Dermis microvascular lymphatic vessel endothelial cell (primary cell): ENCODE data around the gene GPANK1. TPM values are rescaled to one million over a fixed set of nuclear protein-coding genes. Genes with fewer than 3 reads are reported as not detected.

Source experiments
- DNase-seq, 2 donors: peaks; one replicate each; pipeline versions ENCODE4 v3.0.0 to v3.0.0-alpha.2; 2010; ENCODE audit warnings: low read depth in 2 of 2
- total RNA-seq: library from RNA; depleted of rRNA; stranded (reverse); fragments of >200 nt; gene quantifications from 2 replicates; pipeline ENCODE4 v1.2.1, GENCODE V29; 2014

The GPANK1 gene
- total RNA-seq, 1 donor from 2014 or later: 9.0 TPM

GRCh38 chr6:31691564-31692108 lies 26.8 kb upstream of the GPANK1 start:
- no peak for DNase-seq

GRCh38 chr6:31691078-31691463 lies 26.3 kb upstream of the GPANK1 start:
- DNase-seq: no peak

DNA sequence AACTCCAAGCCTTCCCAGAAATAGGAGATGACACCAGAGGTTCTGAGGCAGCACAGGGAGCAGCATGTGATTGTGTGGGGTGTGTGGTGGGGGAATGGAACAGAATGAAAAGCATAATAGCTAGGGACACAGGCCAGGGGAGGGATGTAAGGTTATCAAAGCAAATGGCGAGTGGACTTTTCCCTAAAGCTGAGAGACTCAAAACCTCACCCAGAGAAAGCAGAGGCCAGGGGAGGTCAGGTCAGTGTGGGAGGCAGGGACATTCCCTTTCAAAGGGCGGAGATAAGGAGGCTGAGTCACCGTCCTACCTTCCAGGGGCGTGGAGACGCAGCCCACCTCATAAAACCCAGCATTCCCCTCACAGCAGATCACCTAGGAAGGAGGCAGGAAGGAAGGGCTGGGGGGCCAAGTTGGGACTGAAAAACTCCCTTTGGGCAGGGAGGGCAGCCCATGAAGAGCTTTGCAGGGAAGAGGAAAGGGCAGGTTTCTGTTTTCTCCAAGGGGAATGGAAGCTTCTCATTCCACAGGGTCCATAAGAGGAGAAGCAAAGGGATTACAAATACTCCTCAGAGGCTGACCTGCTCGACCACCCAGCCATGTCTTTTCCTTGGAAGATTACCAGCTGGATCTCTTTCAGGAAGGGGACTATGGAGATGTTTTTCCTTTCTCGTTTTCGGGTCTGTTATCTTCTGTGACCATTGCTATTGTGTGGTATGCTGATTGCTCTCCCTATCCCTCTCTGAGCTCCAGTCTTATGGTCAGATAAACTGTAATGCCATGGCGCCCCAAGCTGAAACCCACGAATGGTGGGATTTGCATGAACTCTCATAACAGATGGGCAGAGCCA lies 25.7 kb upstream of the GPANK1 start:
- DNase-seq: no peak

DNA sequence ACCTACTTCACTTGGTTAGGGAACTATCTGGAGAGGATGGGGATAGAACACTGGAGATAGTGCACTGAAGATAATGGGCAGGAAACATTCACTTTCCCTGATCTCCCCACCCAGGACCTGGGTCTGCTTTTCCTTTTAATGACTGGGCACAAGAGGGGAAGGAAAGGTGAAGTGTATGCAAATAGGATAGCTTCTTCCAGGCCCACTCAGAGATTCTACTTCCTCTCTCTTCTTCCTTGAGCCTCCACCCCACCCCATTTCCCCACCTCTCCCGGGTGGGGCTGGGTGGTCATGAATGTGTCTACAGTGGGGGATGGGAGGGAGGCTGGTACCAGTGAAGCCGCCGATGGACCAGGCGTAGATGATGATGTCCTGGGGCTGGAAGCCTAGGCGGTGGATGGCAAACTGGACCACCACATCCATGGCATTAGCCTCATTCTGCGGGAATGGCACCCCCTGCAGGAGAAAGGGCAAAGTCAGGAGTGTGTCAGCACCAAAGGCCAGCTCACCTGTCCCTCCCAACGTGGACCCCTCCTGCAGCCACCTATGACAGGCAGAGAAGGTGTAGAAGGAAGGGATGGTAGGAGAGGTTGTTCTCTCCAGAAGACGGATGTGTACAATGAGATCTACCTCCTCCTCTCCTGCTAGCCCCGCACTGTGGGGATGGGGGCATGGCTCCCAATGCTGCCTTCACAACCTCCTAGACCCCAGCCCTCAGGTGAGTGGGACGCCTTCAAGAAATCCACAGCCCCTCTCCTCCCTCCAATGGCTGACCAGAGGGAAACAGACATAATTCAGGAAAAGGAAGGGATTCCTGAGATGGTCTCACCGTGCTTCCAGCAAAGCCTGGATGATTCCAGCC lies 24.7 kb upstream of the GPANK1 start:
- no peak for DNase-seq

- no peak for DNase-seq
Observed at GRCh38 chr6:31687860-31688693, 23.3 kb upstream of the GPANK1 start.

- DNase-seq: no peak
Observed at GRCh38 chr6:31687321-31687720, 22.5 kb upstream of the GPANK1 start.

- DNase-seq: no peak
Observed at GRCh38 chr6:31686483-31686882, 21.7 kb upstream of the GPANK1 start.

GRCh38 chr6:31683591-31683990 lies 18.8 kb upstream of the GPANK1 start:
- DNase-seq: no peak

- DNase-seq: peak in 1 of 2 donors; percentile 30
Observed at GRCh38 chr6:31681135-31681671, 16.4 kb upstream of the GPANK1 start.

GRCh38 chr6:31680226-31681134 lies 15.7 kb upstream of the GPANK1 start, which contains the start of gene LY6G5C:
LY6G5C (minus strand) TSS chr6:31681067; CDS start chr6:31680373, 694 bp downstream.
- peak; percentile 74 to 86 for DNase-seq

DNA sequence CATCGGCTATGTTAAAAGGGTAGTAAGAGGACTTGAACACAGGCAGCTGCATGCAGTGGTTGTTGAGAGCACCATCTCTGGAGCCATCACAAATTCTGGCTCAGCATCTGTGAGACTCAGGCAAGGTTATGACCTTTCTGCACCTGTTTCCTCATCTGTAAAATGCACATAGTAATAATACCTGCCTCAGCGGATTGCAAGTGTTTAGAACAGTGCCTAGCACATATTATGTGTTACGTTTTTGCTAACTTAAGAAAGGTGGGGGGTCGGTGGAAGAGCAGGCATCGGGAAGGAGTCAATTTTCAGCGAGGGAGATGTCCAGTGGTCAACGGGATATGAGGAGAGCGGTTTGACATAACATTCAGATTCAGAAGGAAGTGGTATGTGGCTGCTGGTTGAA lies 13.2 kb upstream of the GPANK1 start:
- DNase-seq: no peak

- no peak for DNase-seq
Observed at GRCh38 chr6:31676904-31677303, 12.1 kb upstream of the GPANK1 start.

- DNase-seq: no peak
Observed at GRCh38 chr6:31676322-31676903, 11.6 kb upstream of the GPANK1 start.

DNA sequence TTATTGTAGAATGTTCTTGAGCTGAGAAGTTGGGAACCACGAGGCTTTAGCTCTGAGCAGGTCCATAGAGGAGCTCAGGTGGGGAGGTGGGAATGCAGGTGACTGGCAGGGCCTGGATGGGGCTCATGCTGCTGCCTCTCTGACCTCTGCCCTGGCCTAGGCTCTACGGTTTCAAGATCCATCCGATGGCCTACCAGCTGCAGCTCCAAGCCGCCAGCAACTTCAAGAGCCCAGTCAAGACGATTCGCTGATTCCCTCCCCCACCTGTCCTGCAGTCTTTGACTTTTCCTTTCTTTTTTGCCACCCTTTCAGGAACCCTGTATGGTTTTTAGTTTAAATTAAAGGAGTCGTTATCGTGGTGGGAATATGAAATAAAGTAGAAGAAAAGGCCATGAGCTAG lies 4.9 kb upstream of the GPANK1 start, which contains the start of gene LY6G5B:
LY6G5B (plus strand) TSS at position 301 of the 400 bp plus-strand sequence. CDS start 975 bp downstream, outside the sequence.
- no peak for DNase-seq

DNA sequence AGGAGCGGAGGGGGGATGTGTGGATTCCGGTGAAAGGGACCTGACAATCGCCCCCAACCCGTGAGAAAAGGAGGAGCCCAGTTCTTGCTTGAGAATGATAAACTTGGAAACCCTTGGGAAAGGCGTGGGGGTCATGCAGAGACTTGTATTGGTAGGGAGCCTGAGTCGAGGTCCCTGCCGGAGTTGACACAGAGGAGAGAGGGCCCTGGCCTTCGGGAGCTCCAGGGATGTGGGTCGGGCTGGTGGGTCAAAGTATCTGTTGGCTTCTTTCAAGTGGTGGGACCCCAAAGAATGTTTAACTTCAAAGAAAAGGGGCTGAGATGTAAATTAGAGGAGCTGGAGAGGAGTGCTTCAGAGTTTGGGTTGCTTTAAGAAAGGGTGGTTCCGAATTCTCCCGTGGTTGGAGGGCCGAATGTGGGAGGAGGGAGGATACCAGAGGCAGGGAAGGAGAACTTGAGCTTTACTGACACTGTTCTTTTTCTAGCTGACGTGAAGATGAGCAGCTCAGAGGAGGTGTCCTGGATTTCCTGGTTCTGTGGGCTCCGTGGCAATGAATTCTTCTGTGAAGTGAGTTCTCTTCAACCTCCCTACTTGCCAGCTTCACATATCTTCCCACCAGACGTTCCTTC lies 1.7 kb upstream of the GPANK1 start:
- DNase-seq: no peak

GRCh38 chr6:31665501-31666336 lies 922 bp upstream of the GPANK1 start, which contains the start of gene CSNK2B:
CSNK2B (plus strand) TSS chr6:31666080; CDS start chr6:31666832, 752 bp downstream.
- DNase-seq: peak; percentile 94 to 98

DNA sequence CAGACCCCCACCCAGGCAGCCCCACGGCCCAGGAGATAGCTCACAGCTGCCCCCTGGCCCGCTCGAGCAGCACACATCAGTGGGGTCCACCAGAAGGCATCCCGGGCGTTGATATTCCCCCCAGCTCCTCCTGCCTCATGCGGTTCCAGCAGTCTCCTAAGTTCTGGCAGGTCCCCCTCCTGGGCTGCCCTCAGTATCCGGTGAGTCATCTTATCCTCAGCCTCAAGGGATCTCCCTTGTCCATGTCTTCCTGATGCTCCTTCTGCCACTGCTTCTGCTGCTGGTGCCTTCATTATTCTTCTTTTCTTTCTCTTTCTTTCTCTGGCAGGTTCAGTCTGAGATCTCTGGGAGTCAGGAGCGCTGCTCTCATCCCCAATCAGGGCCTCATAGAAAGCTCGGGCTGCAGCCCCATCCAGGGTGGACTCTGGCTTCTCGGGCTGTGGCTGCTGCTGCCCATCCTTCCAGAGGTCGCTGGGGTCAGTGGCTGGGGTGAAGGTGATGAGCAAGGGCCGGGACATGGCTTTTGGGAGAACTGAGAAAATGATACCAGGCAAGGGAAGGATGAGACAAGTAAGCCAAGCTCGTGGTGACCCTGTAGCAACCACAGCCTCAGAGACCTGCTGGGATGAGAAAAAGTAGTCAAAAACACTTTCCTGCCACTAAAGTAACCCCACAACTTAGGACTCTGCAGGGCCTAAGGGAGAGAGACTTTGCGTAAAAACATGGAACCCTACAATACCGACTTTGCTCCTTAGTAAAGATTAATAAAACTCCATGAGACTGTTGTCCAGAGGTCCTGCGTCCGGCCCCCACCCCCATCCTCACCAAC lies 622 bp downstream of the GPANK1 start:
- DNase-seq: peak in 1 of 2 donors; percentile 65
